Measurements from ENCODE around the gene VPS13A. TPM values are rescaled to one million over a fixed set of nuclear protein-coding genes. Genes with fewer than 3 reads are reported as not detected.

Gene VPS13A
- total and polyA plus RNA-seq, 10 of the 15 experiments (the other 5 are each of a cell fraction or from before 2014, with no cell fraction given) = 10.0 to 35.2 (median 21.1) TPM

- TF ChIP-seq RELA (IDR thresholded peaks at IDR 0.05; ENCODE audit: borderline replicate concordance, partially characterized antibody) = no peak
- no peak for TF ChIP-seq NBN (IDR thresholded peaks at IDR 0.05)
- TF ChIP-seq SIX5 (IDR thresholded peaks at IDR 0.05; ENCODE audit: low read depth, low read length, severe bottlenecking) = no peak
- no peak for TF ChIP-seq BCL11A (IDR thresholded peaks at IDR 0.05; ENCODE audit: low read depth, low read length)
Measured at GRCh38 chr9:77449240-77450084, 272.1 kb downstream of the VPS13A start (continued).

- Histone ChIP-seq H3K27ac (ENCODE audit: control insufficient read depth, insufficient read depth) (no peak overlapping the region), H2AFZ (ENCODE audit: control insufficient read depth, low read depth, low read length) (no peak overlapping the region), H3K4me3 (no peak overlapping the region), H3K79me2 (ENCODE audit: control insufficient read depth, insufficient read depth, low read length) (no peaks in the 10 kb centered on the region), H3K36me3 (ENCODE audit: control insufficient read depth in 2 of 2, insufficient read depth in 2 of 2, low read length in 1 of 2) (no peaks in the 10 kb centered on the region), H3K9me3 (replicated peaks; ENCODE audit: control insufficient read depth, insufficient read depth, low read length) (no peaks in the 10 kb centered on the region), H3K4me2 (ENCODE audit: control insufficient read depth, insufficient read depth) (no peak overlapping the region), H3K27me3 (replicated peaks in 1 of 2; ENCODE audit: control insufficient read depth in 2 of 2, insufficient read depth in 2 of 2, low read length in 1 of 2) (no peaks in the 10 kb centered on the region; a peak in 2 of 4 replicates), H3K9ac (ENCODE audit: control insufficient read depth, insufficient read depth, low read length) (no peak overlapping the region), H3K4me1 (ENCODE audit: control insufficient read depth, insufficient read depth, low read length) (no peaks in the 10 kb centered on the region), H4K20me1 (ENCODE audit: control insufficient read depth, insufficient read depth) (no peaks in the 10 kb centered on the region)
- FAIRE-seq (no peak), ATAC-seq (no peak), DNase-seq (ENCODE audit: low read depth, low spot score) (no peak)
- intact Hi-C loops (cut with micrococcal nuclease; ENCODE audit: unreplicated experiment) (loop anchor here (10.0 kb wide), 2 partner anchors 135 to 585 kb away; partner anchors contain the start of gene GNAQ), in situ Hi-C loops (cut with MboI) (no loop called here)
- CTCF ChIA-PET = interaction anchor here (1.2 to 1.9 kb wide), 3 partner anchors 8 to 301 kb away, joined by 5 to 6 read pairs (median 5); no protein-coding TSS in a partner anchor
- RAD21 ChIA-PET (ENCODE audit: unreplicated experiment) = no interaction called here
- BruUV-seq (replicated peaks) = no TSS peak
- POLR2A ChIA-PET = no interaction called here
- WGBS (ENCODE audit: insufficient coverage, insufficient replicate concordance, low lambda C conversion rate, missing lambda C conversion rate) = 70% methylated on average over 4 of the region's 4 CpGs
- SMC1A ChIA-PET (ENCODE audit: uncharacterized antibody, unreplicated experiment) = no interaction called here
- TF ChIP-seq KLF5 (IDR thresholded peaks at IDR 0.05; ENCODE audit: partially characterized antibody) (no peak), IKZF2 (IDR thresholded peaks at IDR 0.05) (no peak), EED (IDR thresholded peaks at IDR 0.05; ENCODE audit: low read depth) (no peak), TCF7 (IDR thresholded peaks at IDR 0.05; ENCODE audit: borderline replicate concordance) (no peak), KAT2A (conservative IDR thresholded peaks at IDR 0.05; ENCODE audit: control insufficient read depth, low read depth, low read length) (no peak), SKIL (IDR thresholded peaks at IDR 0.05; ENCODE audit: low read depth, poor library complexity, severe bottlenecking) (no peak), ZNF274 (IDR thresholded peaks at IDR 0.05; ENCODE audit: insufficient read depth, insufficient read length) (no peak), ZNF592 (IDR thresholded peaks at IDR 0.05) (no peak), PKNOX1 (IDR thresholded peaks at IDR 0.05) (no peak), NRF1 (conservative IDR thresholded peaks at IDR 0.05; ENCODE audit: low read depth, low read length) (no peak), SP1 (IDR thresholded peaks at IDR 0.05; ENCODE audit: low read depth, low read length) (no peak), MTA3 (IDR thresholded peaks at IDR 0.05; ENCODE audit: borderline replicate concordance, low read length) (no peak), SIN3A (IDR thresholded peaks at IDR 0.05; ENCODE audit: low read depth, low read length) (no peak)
Measured at GRCh38 chr9:77450085-77450475, 272.7 kb downstream of the VPS13A start.
